GM12874 (cell line): ENCODE results near the gene FAM193B.

Source experiments
- CTCF ChIP-seq: IDR thresholded peaks from 2 replicates; pipeline ENCODE4 v1.5.1; 2011; ENCODE audit warnings: low read depth, mild to moderate bottlenecking, control low read depth, low read length, moderate library complexity; ENCODE audit not compliant: insufficient read depth

The FAM193B gene

GRCh38 chr5:177575488-177575887, 21.1 kb upstream of the FAM193B start:
- no peak for TF ChIP-seq CTCF

DNA sequence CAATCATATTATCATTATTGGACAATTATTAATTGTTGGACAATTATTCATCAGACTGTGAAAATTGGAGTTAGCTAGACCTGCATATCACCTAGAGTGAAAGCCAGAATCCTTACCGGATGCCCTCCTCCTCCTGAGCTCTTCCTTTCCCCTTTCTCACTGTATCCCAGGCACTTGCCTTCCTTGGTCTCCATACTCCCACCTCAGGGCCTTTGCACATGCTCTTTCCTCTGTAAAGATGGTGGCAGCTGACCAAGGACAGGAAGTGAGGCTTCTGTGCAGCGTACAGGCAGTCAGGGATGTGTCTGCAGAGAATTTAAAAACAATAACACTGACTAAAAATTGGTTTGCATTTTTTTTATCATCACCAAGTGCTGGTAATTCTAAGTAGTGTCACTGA, 15.5 kb upstream of the FAM193B start:
- TF ChIP-seq CTCF = no peak

DNA sequence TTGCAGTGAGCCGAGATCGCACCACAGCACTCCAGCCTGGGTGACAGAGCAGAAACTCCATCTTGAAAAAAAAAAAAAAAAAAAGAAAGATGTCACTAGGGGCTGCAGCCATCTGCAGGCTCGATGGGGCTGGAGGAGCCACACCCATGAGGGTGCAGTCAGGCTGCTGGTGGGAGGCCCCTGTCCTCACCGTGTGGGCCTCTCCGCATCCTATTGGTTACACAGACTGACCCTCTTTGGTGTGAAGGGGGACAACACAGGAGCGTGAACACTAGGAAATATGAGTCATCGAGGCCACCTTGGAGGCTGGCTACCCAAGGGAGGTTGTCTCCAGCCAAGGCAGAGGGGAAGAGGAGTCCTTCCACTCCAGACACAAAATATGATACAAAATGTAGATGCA, 14.0 kb upstream of the FAM193B start:
- TF ChIP-seq CTCF = no peak

DNA sequence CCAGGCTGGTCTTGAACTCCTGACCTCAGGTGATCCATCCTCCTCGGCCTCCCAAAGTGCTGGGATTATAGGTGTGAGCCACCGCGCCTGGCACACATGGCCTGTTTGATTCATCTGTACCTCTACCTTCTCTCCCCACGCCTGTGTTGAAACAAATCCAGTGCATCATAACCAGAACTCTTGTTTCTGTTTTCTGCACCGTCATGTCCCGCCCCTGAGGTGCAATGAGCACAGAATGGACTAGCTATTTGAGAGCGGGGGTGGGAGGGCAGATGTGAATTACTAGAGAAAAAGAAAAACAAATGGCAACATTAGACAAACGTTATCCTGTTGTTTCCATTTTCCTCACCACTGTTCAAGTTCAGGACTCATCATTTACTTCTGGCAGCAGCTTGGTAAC, 10.7 kb upstream of the FAM193B start:
- no peak for TF ChIP-seq CTCF

- TF ChIP-seq CTCF = no peak
These were observed 3.4 kb upstream of the FAM193B start for GRCh38 chr5:177557796-177558195.

DNA sequence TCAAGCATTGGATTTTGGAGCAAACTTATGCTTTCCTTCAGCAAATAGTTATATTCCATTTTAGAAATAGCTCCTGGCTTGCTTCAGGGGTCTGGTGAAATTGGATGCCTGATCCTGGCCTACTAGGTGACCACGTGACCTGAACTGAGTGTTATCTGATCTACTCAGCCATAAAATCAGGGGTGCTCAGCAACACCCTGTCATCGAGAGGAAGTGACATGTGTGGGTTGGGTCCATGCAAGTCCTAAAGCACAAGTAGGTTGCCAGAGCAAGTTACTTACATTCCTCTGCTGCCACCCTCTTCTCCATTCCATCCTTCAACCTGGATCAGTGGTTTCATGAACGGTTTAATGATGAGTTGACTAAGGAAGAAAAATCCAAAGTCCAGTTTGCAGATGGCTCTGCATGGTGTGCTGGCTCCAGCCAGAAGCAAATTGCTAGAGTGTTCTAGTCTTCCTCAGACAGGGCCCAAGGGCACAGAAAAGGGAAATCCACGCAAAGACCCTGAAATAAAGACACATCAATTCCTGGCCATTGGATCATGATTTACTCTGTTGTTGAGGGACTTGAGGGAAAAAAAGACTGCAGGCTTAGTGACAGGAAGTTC, 2.8 kb upstream of the FAM193B start:
- no peak for TF ChIP-seq CTCF

- no peak for TF ChIP-seq CTCF
These were observed 1.3 kb upstream of the FAM193B start for GRCh38 chr5:177555665-177556064.
